Glomerular visceral epithelial cell (primary cell): Measurements from ENCODE around the gene TMEM231.
"Not testable (repeated sequence)": the region's sequence is repeated elsewhere in the genome, so short reads cannot be mapped to it uniquely, and the experiment has no call there.

ENCODE experiments used
- DNase-seq: peaks from one replicate; pipeline ENCODE4 v3.0.0-alpha.2; 2016; ENCODE audit errors: extremely low spot score

Gene TMEM231, protein sequence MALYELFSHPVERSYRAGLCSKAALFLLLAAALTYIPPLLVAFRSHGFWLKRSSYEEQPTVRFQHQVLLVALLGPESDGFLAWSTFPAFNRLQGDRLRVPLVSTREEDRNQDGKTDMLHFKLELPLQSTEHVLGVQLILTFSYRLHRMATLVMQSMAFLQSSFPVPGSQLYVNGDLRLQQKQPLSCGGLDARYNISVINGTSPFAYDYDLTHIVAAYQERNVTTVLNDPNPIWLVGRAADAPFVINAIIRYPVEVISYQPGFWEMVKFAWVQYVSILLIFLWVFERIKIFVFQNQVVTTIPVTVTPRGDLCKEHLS

DNA sequence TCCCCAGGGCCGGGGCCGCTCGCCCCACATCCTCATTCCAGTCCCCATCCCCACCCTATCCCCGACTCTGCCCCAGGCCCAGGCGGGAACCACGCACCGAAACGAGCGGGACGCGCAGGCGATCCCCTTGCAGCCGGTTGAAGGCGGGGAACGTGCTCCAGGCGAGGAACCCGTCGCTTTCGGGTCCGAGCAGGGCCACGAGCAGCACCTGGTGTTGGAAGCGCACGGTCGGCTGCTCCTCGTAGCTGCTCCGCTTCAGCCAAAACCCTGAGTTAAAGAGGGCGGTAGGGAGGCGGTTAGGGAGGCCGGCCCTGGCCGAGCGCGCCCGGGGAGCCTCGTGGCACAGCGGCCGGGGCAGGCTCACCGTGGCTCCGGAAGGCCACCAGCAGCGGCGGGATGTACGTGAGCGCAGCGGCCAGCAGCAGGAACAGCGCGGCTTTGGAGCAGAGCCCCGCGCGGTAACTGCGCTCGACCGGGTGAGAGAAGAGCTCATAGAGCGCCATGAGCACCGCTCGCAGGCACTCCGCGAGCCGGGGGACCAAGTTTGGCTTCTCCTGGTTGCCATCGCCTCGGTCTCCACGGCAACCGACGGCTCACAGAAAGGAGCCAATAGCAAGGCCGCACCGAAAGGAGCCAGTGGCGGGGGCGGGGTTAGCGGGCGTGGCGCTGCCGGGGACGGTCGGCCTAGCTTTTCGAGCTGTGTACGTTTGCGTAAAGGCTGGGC lies at the start of gene TMEM231:
TSS of gene TMEM231 (minus strand) at position 546 of the 724 bp plus-strand sequence. CDS start at position 503, 43 bp downstream.
- DNase-seq, result peak; percentile 86

GRCh38 chr16:75603241-75603640 lies 47.2 kb upstream of the TMEM231 start:
- no peak for DNase-seq

DNA sequence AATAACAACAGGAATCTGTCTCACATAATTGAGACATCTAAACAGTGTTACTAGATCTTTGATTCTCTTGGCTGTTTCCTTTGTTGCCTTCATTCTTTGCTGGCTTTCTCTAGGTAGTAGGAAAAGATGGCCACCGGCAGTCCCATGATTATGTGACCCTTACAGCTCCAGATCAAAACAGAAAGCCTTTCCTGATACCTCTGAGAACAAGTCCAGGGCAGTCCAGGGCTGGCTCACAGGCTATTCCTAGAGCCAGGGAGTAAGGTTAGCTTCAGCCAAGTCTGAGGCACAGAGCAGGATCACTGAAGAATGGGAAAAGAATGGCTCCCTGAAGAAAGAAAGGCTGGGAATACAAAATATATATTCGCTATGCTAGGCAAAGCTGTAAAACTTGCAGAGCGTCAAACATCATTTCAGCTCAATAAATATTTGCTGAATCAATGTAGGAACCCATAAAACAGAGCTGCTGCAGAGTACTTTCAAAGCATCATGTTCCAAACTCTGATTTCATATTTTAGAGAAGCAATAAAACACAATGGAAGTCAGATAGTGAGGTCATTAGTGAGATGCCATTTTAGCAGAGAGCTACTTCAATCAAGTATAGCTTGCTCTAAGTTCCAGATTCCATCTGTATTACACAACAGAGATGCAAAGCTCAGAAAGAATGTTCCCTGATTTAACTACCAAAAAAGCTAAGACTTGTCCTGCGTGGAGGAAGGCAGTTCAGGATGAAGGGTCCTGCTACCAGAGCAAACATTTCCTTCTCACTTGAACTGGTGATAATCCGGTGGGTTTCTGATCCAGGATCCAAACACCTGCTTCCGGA lies 43.6 kb upstream of the TMEM231 start:
- no peak for DNase-seq

GRCh38 chr16:75593825-75594820 lies 38.1 kb upstream of the TMEM231 start:
- no peak for DNase-seq

- DNase-seq, result no peak
Observed at GRCh38 chr16:75593308-75593707, 37.3 kb upstream of the TMEM231 start.

GRCh38 chr16:75591927-75592326 lies 35.9 kb upstream of the TMEM231 start:
- DNase-seq, result not testable (repeated sequence)

- DNase-seq, result no peak
Observed at GRCh38 chr16:75590920-75591843, 35.1 kb upstream of the TMEM231 start.

- no peak for DNase-seq
Observed at GRCh38 chr16:75589306-75589705, 33.3 kb upstream of the TMEM231 start.

GRCh38 chr16:75588716-75589115 lies 32.7 kb upstream of the TMEM231 start:
- DNase-seq, result no peak

GRCh38 chr16:75584108-75584507 lies 28.1 kb upstream of the TMEM231 start:
- DNase-seq, result no peak

DNA sequence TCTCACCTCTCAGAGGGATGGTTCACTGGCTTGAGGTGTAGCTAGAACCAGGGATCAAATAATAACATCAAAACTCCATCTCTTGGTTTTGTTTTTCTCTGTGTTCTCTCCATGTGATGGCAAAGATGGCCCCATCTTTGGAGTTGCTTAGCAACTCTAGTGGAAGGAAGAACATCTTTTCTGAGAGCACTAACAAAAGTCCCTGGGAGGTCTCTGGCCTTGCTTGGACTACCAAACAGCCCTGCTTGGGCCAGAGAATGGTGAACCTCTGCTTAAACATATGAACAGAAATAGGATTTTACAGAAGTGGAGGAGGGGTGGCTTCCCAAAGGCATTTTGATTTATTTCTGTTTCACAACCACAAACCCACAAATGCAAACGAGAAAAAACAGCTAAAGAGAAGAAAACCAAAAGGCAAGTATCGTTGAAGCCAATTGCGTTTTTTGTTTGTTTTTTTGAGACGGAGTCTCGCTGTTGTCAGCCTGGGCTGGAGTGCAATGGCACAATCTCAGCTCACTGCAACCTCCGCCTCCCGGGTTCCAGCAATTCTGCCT lies 23.3 kb upstream of the TMEM231 start:
- DNase-seq, result no peak

DNA sequence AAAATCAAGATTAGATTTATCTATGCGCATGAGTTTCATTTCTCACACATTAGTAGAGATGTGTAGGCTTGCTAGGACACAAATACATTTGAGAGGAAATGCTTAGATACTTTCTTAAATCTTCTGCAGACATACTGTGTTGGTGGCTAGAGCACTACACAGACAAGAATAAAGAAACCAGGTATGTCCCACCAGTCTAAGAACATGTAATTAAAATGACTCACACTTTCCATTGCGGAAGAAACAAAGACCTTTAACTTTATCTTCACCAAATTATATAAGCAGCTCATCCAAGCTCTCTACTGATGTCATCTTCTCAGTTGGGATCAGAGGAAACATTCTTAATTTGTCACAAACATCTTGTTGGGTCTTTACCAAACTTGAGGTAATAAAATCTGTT lies 22.7 kb upstream of the TMEM231 start:
- no peak for DNase-seq

- DNase-seq, result no peak
Observed at GRCh38 chr16:75578212-75578611, 22.2 kb upstream of the TMEM231 start.

DNA sequence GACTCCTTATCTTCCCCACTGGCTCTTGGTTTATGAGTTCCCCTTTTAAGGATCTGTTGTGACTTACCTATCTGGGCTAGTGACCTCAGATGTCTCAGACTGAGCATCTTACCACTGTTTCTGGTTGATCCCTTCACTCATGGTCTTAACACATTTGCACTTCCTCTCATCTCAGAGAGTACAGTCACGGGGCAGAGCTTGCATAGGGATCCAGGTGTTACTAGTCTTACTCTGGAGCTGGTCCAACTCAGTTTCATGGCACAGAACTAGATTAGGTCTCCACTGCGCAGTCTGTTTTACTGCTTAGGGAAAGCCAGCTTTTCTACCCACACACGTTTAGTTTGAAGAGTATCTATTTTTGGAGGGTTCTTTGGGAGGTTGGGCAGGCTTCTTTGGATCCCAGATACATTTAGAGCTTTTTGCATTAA lies 20.3 kb upstream of the TMEM231 start:
- no peak for DNase-seq

DNA sequence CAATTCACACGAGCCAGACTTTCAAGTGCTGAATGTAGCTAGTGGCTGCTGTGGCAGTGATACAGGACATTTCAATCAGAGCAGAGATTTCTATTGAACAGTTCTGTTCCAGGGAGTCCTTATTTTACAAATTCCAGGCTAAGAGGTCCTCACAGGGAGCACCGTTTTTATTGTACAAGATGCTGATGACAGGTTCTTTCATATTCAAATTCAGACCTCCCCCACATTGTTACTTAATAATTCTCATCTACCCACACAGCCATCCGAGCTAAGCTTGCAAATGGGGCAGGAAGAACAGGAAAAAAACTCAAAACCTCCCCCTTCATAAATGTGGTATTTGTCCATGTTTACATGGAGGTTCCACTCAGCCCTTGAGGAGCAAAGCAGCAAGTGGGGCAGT lies 19.9 kb upstream of the TMEM231 start:
- DNase-seq, result no peak

GRCh38 chr16:75573955-75574354 lies 17.9 kb upstream of the TMEM231 start:
- no peak for DNase-seq

DNA sequence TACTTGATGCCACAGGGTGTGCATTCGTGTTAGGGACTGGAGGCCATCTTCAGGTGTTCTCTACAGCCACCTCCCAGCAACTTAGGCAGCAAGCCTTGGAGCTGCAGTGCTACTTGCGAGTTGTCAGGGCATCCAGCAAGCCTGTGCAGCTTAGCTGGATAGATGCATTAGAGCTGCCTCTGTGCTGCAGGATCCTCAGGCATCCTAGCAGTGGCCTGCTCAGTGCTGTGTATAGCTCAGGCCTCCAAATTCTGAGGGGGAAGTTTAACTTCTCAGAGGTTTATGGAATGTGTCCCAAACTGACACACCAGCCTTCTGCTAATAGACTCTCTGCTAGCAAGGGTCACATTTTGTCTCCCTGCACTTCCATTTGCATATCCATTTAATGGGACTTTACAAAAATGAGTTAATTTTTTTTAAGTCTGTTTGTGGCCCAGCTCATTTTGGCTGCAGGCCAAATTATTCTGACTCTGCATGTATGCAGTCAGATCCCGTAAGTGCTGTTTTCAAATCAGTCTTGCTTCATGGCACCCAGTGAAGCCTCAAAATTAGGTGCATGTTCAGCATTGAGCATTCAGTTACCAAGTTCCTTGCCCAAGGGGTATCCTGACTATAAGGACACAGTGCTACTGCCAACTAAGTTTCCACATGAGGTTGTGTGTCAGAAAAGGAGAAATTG lies 17.0 kb upstream of the TMEM231 start:
- DNase-seq, result no peak

DNA sequence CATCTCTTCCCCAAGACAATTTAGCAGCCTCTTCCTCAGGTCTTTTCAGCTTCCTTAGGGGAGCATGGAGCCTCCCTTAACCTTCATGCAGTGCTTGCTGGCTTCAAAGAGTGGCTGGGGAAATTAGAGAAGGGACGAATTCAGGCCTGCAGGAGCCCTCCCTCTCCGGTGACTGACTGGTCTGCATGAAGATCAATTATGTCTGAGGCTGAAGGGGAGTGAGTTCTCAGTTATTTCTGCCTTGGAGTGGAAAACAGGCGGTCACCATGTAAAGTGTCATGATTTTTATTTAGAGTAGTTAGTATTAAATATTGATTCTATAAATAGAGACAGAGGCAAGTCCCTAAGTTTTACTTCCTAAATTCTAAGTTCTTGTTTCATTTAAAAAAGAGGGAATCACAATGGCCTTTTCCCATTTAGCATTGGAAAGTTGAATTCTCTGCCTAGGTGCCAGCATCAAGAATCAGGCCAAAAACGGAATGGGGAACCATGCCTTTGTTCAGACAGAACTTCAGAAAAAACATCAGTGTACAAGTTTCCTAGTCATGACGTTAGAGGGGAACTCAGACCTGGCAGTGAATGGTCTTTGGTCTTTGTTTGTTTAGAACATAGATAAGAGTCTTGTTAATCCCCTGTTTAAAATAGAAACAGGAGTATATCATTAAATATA lies 14.5 kb upstream of the TMEM231 start:
- DNase-seq, result no peak

GRCh38 chr16:75567911-75568310 lies 11.9 kb upstream of the TMEM231 start:
- no peak for DNase-seq
